OCI-LY7 (cell line): ENCODE results near the gene TMCC1. TPM values are rescaled to one million over a fixed set of nuclear protein-coding genes. Genes with fewer than 3 reads are reported as not detected.

Experiments used
- BruUV-seq: library from RNA; stranded (reverse); fragments of 400-500 nt; replicated peaks from 2 replicates; lab custom pipeline; 2021; lab: Mats Ljungman, UMichigan
- CTCF ChIA-PET: fragments of 300-600 bp; sonication (Branson Sonifier 250); formaldehyde crosslinking; loops from one replicate; lab custom pipeline; 2022; ENCODE audit warnings: antibody characterized with exemption; ENCODE audit not compliant: unreplicated experiment; lab: Charles Lee
- POLR2A ChIA-PET: fragments of 300-600 bp; sonication (Branson Sonifier 250); formaldehyde crosslinking; loops from one replicate; lab custom pipeline; 2022; ENCODE audit warnings: antibody characterized with exemption; lab: Charles Lee
- DNase-seq: peaks from one replicate; pipeline ENCODE4 v3.0.0-alpha.2; 2015; ENCODE audit warnings: low spot score
- H2AFZ ChIP-seq: fragments of 200-600 bp; sonication (generic), shearing (Covaris generic); 2 replicates; pipeline ENCODE4 v1.6.1; 2014; ENCODE audit warnings: mild to moderate bottlenecking, antibody characterized with exemption, low read length, moderate library complexity
- H3K27ac ChIP-seq: fragments of 200-600 bp; sonication (generic); 2 replicates; pipeline ENCODE4 v1.5.1; 2014; ENCODE audit warnings: mixed run types, low read depth, mild to moderate bottlenecking, moderate library complexity, low read length, inconsistent platforms; ENCODE audit not compliant: poor library complexity, severe bottlenecking
- H3K36me3 ChIP-seq: fragments of 200-600 bp; sonication (generic); 2 replicates; pipeline ENCODE4 v1.6.1; 2014; ENCODE audit warnings: mild to moderate bottlenecking, antibody characterized with exemption, low read length, moderate library complexity, mixed read lengths; ENCODE audit not compliant: insufficient read depth
- H3K4me1 ChIP-seq: fragments of 200-600 bp; sonication (generic); 2 replicates; pipeline ENCODE4 v1.5.1; 2014; ENCODE audit warnings: mild to moderate bottlenecking, low read length; ENCODE audit not compliant: insufficient read depth, poor library complexity, severe bottlenecking
- H3K4me2 ChIP-seq: fragments of 200-600 bp; sonication (generic); 2 replicates; pipeline ENCODE4 v1.6.1; 2014; ENCODE audit warnings: mild to moderate bottlenecking, low read length
- H3K4me3 ChIP-seq: fragments of 200-600 bp; sonication (generic); 2 replicates; pipeline ENCODE4 v1.5.1; 2014; ENCODE audit warnings: mild to moderate bottlenecking, low read depth, low read length; ENCODE audit not compliant: poor library complexity, severe bottlenecking
- H3K79me2 ChIP-seq: fragments of 200-600 bp; sonication (generic); 2 replicates; pipeline ENCODE4 v1.6.1; 2016; ENCODE audit warnings: low read depth, mild to moderate bottlenecking, low read length, moderate library complexity, mixed read lengths; ENCODE audit not compliant: insufficient read depth
- H3K9me2 ChIP-seq: fragments of 200-600 bp; sonication (generic); 2 replicates; pipeline ENCODE4 v1.6.1; 2016; ENCODE audit warnings: mild to moderate bottlenecking, low read length, mixed read lengths; ENCODE audit not compliant: insufficient read depth
- H3K9me3 ChIP-seq: fragments of 200-600 bp; sonication (generic); 2 replicates; pipeline ENCODE4 v1.6.1; 2014; ENCODE audit warnings: mild to moderate bottlenecking, mixed run types, low read length, mixed read lengths
- H4K20me1 ChIP-seq: fragments of 200-600 bp; sonication (generic); 2 replicates; pipeline ENCODE4 v1.6.1; 2014; ENCODE audit warnings: mild to moderate bottlenecking, antibody characterized with exemption, low read length, moderate library complexity, mixed read lengths; ENCODE audit not compliant: insufficient read depth
- EZH2phosphoT487 ChIP-seq: fragments of 200-600 bp; sonication (generic); IDR thresholded peaks from 2 replicates; pipeline ENCODE4 v1.6.1; 2018; ENCODE audit warnings: low read depth, borderline replicate concordance, mild to moderate bottlenecking, mixed run types, antibody characterized with exemption, low read length, moderate library complexity, mixed read lengths
- intact Hi-C: fragments of 100-400 bp; cut with micrococcal nuclease; formaldehyde crosslinking; loops from one replicate; pipeline ENCODE4 v1.10.0; 2022; ENCODE audit not compliant: unreplicated experiment
- total RNA-seq, 2 experiments: library from RNA; depleted of rRNA in 1 of 2; stranded (reverse); fragments of >200 nt in 1 of 2; shearing (Covaris generic) in 1 of 2; gene quantifications; 2 replicates each; pipeline ENCODE4 v1.2.3, GENCODE V29; 2014 to 2022
- TF ChIP-seq, protein P1 (sequence below): fragments of 200-600 bp; sonication (generic); conservative IDR thresholded peaks from 2 replicates; pipeline ENCODE4 v1.5.1; 2014; ENCODE audit warnings: mild to moderate bottlenecking, antibody characterized with exemption, low read length, moderate library complexity, mixed read lengths

TMCC1 gene
- total RNA-seq, 2 experiments from 2014 or later = 31.7 to 38.8 TPM

- no peak overlapping the region for H3K4me3 ChIP-seq
- H3K79me2 ChIP-seq = no peaks in the 10 kb centered on the region
- no peaks in the 10 kb centered on the region for H3K9me3 ChIP-seq
- no TSS peak for BruUV-seq
- peaks cover 11% of the 10 kb centered on the region for H3K4me1 ChIP-seq
- H3K36me3 ChIP-seq = no peaks in the 10 kb centered on the region
- H2AFZ ChIP-seq = no peak overlapping the region
- no peaks in the 10 kb centered on the region for H3K9me2 ChIP-seq
- intact Hi-C loops = no loop called here
- ChIA-PET CTCF (interaction anchor here (0.6 kb wide), 1 partner anchor 9 kb away, joined by 3 read pairs; no protein-coding TSS in a partner anchor), POLR2A (interaction anchor here (0.5 kb wide), 1 partner anchor 293 kb away, joined by 9 read pairs; no protein-coding TSS in a partner anchor)
- no peak for DNase-seq
- H3K4me2 ChIP-seq = no peak overlapping the region
- H4K20me1 ChIP-seq = no peaks in the 10 kb centered on the region
- TF ChIP-seq, protein P1, sequence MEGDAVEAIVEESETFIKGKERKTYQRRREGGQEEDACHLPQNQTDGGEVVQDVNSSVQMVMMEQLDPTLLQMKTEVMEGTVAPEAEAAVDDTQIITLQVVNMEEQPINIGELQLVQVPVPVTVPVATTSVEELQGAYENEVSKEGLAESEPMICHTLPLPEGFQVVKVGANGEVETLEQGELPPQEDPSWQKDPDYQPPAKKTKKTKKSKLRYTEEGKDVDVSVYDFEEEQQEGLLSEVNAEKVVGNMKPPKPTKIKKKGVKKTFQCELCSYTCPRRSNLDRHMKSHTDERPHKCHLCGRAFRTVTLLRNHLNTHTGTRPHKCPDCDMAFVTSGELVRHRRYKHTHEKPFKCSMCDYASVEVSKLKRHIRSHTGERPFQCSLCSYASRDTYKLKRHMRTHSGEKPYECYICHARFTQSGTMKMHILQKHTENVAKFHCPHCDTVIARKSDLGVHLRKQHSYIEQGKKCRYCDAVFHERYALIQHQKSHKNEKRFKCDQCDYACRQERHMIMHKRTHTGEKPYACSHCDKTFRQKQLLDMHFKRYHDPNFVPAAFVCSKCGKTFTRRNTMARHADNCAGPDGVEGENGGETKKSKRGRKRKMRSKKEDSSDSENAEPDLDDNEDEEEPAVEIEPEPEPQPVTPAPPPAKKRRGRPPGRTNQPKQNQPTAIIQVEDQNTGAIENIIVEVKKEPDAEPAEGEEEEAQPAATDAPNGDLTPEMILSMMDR = no peak
- TF ChIP-seq EZH2phosphoT487 = no peak
- no peak overlapping the region for H3K27ac ChIP-seq
Measured at GRCh38 chr3:129617381-129618185, 275.9 kb downstream of the TMCC1 start.

DNA sequence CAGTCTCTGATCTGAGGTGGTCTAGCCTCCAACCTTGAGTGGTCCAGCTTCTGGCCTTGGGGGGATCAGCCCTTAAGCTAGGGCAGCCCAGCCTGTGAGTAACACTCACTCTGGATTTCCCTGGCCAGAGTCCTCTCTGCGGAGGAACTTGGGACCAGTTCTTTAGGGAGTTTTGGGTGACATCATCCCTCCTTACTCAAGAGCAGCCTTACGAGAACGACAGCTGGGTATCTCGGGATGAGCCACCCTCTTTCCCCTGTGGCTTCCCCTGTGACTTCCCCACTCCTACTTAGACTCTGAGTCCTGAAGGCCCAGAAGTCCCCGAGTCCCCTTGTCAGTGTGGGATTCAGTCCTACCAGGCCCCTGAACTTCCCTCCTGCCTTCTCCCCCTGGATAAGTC, 276.8 kb downstream of the TMCC1 start:
- no peak overlapping the region for H3K27ac ChIP-seq
- ChIA-PET CTCF (interaction anchor here (0.6 kb wide), 1 partner anchor 8 kb away, joined by 3 read pairs; no protein-coding TSS in a partner anchor), POLR2A (no interaction called here)
- H3K4me1 ChIP-seq = peaks cover 11% of the 10 kb centered on the region
- H3K9me3 ChIP-seq = no peaks in the 10 kb centered on the region
- H2AFZ ChIP-seq = no peak overlapping the region
- intact Hi-C loops = no loop called here
- H3K4me2 ChIP-seq = no peak overlapping the region
- BruUV-seq = no TSS peak
- no peaks in the 10 kb centered on the region for H3K79me2 ChIP-seq
- TF ChIP-seq, protein P1 = no peak
- TF ChIP-seq EZH2phosphoT487 = no peak
- no peaks in the 10 kb centered on the region for H3K9me2 ChIP-seq
- H3K36me3 ChIP-seq = no peaks in the 10 kb centered on the region
- H3K4me3 ChIP-seq = no peak overlapping the region
- no peak for DNase-seq
- H4K20me1 ChIP-seq = no peaks in the 10 kb centered on the region

- Histone ChIP-seq H3K4me3 (no peak overlapping the region), H3K4me1 (peaks cover 11% of the 10 kb centered on the region), H2AFZ (no peak overlapping the region), H3K36me3 (no peaks in the 10 kb centered on the region), H3K9me2 (no peaks in the 10 kb centered on the region), H4K20me1 (no peaks in the 10 kb centered on the region), H3K79me2 (no peaks in the 10 kb centered on the region), H3K4me2 (no peak overlapping the region), H3K9me3 (no peaks in the 10 kb centered on the region), H3K27ac (no peak overlapping the region)
- no peak for DNase-seq
- TF ChIP-seq, protein P1 = no peak
- no peak for TF ChIP-seq EZH2phosphoT487
- BruUV-seq = no TSS peak
- intact Hi-C loops = no loop called here
- ChIA-PET CTCF (no interaction called here), POLR2A (no interaction called here)
Measured at GRCh38 chr3:129616291-129616690, 277.2 kb downstream of the TMCC1 start.
